ENCODE measurements around the gene KLK3.

Gene KLK3

GRCh38 chr19:50820086-50820485 lies 34.6 kb upstream of the KLK3 start:
- Histone ChIP-seq H3K9me3 (ENCODE audit: low read length) (no peaks in the 10 kb centered on the region), H3F3A (ENCODE audit: insufficient read depth, low read length) (no peaks in the 10 kb centered on the region), H4K20me1 (ENCODE audit: insufficient read depth, low read length) (no peaks in the 10 kb centered on the region), H3K79me2 (ENCODE audit: insufficient read depth, low read length) (no peaks in the 10 kb centered on the region), H3K27ac (ENCODE audit: low read depth, low read length, poor library complexity, severe bottlenecking) (no peak overlapping the region), H3K4me3 (ENCODE audit: low read depth, low read length, poor library complexity, severe bottlenecking) (no peak overlapping the region), H3K9ac (ENCODE audit: low read length) (no peak overlapping the region), H3K4me1 (ENCODE audit: insufficient read depth, low read length, severe bottlenecking) (peaks cover 12% of the 10 kb centered on the region), H3K4me2 (ENCODE audit: low read length) (no peak overlapping the region), H3K27me3 (ENCODE audit: insufficient read depth, low read length) (peaks cover 5% of the 10 kb centered on the region; the same call in 1 of the 2 replicates), H3K9me2 (ENCODE audit: low read depth, low read length) (no peaks in the 10 kb centered on the region), H2AFZ (ENCODE audit: low read length) (no peak overlapping the region), H3K36me3 (ENCODE audit: insufficient read depth, low read length) (no peaks in the 10 kb centered on the region)
- no peak for TF ChIP-seq EZH2 (IDR thresholded peaks at IDR 0.05; ENCODE audit: borderline replicate concordance, low read length)
- no peak for TF ChIP-seq CTCF (IDR thresholded peaks at IDR 0.05; ENCODE audit: low read length)

- Histone ChIP-seq H3K36me3 (ENCODE audit: insufficient read depth, low read length) (no peaks in the 10 kb centered on the region), H2AFZ (ENCODE audit: low read length) (no peak overlapping the region), H3K27ac (ENCODE audit: low read depth, low read length, poor library complexity, severe bottlenecking) (no peak overlapping the region), H3K4me2 (ENCODE audit: low read length) (no peak overlapping the region), H3K9me3 (ENCODE audit: low read length) (no peaks in the 10 kb centered on the region), H3K27me3 (ENCODE audit: insufficient read depth, low read length) (peaks cover 5% of the 10 kb centered on the region; the same call in 1 of the 2 replicates), H3K9ac (ENCODE audit: low read length) (no peak overlapping the region), H3K4me1 (ENCODE audit: insufficient read depth, low read length, severe bottlenecking) (peaks cover 12% of the 10 kb centered on the region), H4K20me1 (ENCODE audit: insufficient read depth, low read length) (no peaks in the 10 kb centered on the region), H3F3A (ENCODE audit: insufficient read depth, low read length) (no peaks in the 10 kb centered on the region), H3K4me3 (ENCODE audit: low read depth, low read length, poor library complexity, severe bottlenecking) (no peak overlapping the region), H3K79me2 (ENCODE audit: insufficient read depth, low read length) (no peaks in the 10 kb centered on the region), H3K9me2 (ENCODE audit: low read depth, low read length) (no peaks in the 10 kb centered on the region)
- TF ChIP-seq EZH2 (IDR thresholded peaks at IDR 0.05; ENCODE audit: borderline replicate concordance, low read length) (no peak), CTCF (IDR thresholded peaks at IDR 0.05; ENCODE audit: low read length) (no peak)
Measured at GRCh38 chr19:50820549-50821247, 34.0 kb upstream of the KLK3 start.

- Histone ChIP-seq H3F3A (ENCODE audit: insufficient read depth, low read length) (no peaks in the 10 kb centered on the region), H3K4me1 (ENCODE audit: insufficient read depth, low read length, severe bottlenecking) (peaks cover 12% of the 10 kb centered on the region), H3K9me2 (ENCODE audit: low read depth, low read length) (no peaks in the 10 kb centered on the region), H3K27me3 (ENCODE audit: insufficient read depth, low read length) (peaks cover 5% of the 10 kb centered on the region; the same call in 1 of the 2 replicates), H3K27ac (ENCODE audit: low read depth, low read length, poor library complexity, severe bottlenecking) (no peak overlapping the region), H3K4me2 (ENCODE audit: low read length) (no peak overlapping the region), H3K9ac (ENCODE audit: low read length) (no peak overlapping the region), H3K36me3 (ENCODE audit: insufficient read depth, low read length) (no peaks in the 10 kb centered on the region), H4K20me1 (ENCODE audit: insufficient read depth, low read length) (no peaks in the 10 kb centered on the region), H3K9me3 (ENCODE audit: low read length) (no peaks in the 10 kb centered on the region), H3K79me2 (ENCODE audit: insufficient read depth, low read length) (no peaks in the 10 kb centered on the region), H3K4me3 (ENCODE audit: low read depth, low read length, poor library complexity, severe bottlenecking) (no peak overlapping the region), H2AFZ (ENCODE audit: low read length) (no peak overlapping the region)
- TF ChIP-seq CTCF (IDR thresholded peaks at IDR 0.05; ENCODE audit: low read length) (no peak), EZH2 (IDR thresholded peaks at IDR 0.05; ENCODE audit: borderline replicate concordance, low read length) (no peak)
Measured at GRCh38 chr19:50821248-50821612, 33.5 kb upstream of the KLK3 start.
